ENCODE measurements around the gene FANCB.

Gene FANCB

GRCh38 chrX:14837155-14837554 lies 35.7 kb downstream of the FANCB start:
- no peak for DNase-seq (ENCODE audit: low read depth, low spot score)

GRCh38 chrX:14832586-14832985 lies 40.3 kb downstream of the FANCB start:
- DNase-seq (ENCODE audit: low read depth, low spot score): no peak

GRCh38 chrX:14832151-14832550 lies 40.7 kb downstream of the FANCB start:
- DNase-seq (ENCODE audit: low read depth, low spot score): no peak

- no peak for DNase-seq (ENCODE audit: low read depth, low spot score)
These were observed 43.2 kb downstream of the FANCB start for GRCh38 chrX:14829643-14830042.

GRCh38 chrX:14826319-14826718 lies 46.5 kb downstream of the FANCB start:
- no peak for DNase-seq (ENCODE audit: low read depth, low spot score)

- no peak for DNase-seq (ENCODE audit: low read depth, low spot score)
These were observed 47.0 kb downstream of the FANCB start for GRCh38 chrX:14825851-14826250.

- DNase-seq (ENCODE audit: low read depth, low spot score): no peak
These were observed 53.1 kb downstream of the FANCB start for GRCh38 chrX:14819769-14820168.

- DNase-seq (ENCODE audit: low read depth, low spot score): no peak
These were observed 55.3 kb downstream of the FANCB start for GRCh38 chrX:14817571-14817970.

- no peak for DNase-seq (ENCODE audit: low read depth, low spot score)
These were observed 69.7 kb downstream of the FANCB start for GRCh38 chrX:14802943-14803710.

GRCh38 chrX:14801136-14801535 lies 71.7 kb downstream of the FANCB start:
- DNase-seq (ENCODE audit: low read depth, low spot score): no peak

- DNase-seq (ENCODE audit: low read depth, low spot score): no peak
These were observed 74.0 kb downstream of the FANCB start for GRCh38 chrX:14798805-14799397.
